WERI-Rb-1 (cell line): ENCODE data around the gene SGIP1.
"Not testable (repeated sequence)": the region's sequence is repeated elsewhere in the genome, so short reads cannot be mapped to it uniquely, and the experiment has no call there.

Experiments used
- DNase-seq: peaks from one replicate; pipeline ENCODE4 v3.0.0-alpha.2; 2020
- H3K27ac ChIP-seq: fragments of 250-450 bp; sonication (Bioruptor Pico); 2 replicates; pipeline ENCODE4 v1.5.1; 2020; ENCODE audit warnings: mild to moderate bottlenecking, moderate library complexity
- H3K27me3 ChIP-seq: fragments of 250-450 bp; sonication (Bioruptor Pico); 2 replicates; pipeline ENCODE4 v1.5.1; 2021; ENCODE audit warnings: mild to moderate bottlenecking, low read depth, moderate library complexity; ENCODE audit not compliant: insufficient read depth, severe bottlenecking
- H3K36me3 ChIP-seq: fragments of 250-450 bp; sonication (Bioruptor Pico); 2 replicates; pipeline ENCODE4 v1.5.1; 2020; ENCODE audit warnings: mild to moderate bottlenecking, moderate library complexity
- H3K4me3 ChIP-seq: 2 replicates; pipeline ENCODE4 v1.5.1; 2011; ENCODE audit warnings: low read depth, mild to moderate bottlenecking, control low read depth, low read length
- H3K9me3 ChIP-seq: fragments of 250-450 bp; sonication (Bioruptor Pico); 2 replicates; pipeline ENCODE4 v1.5.1; 2021; ENCODE audit warnings: mild to moderate bottlenecking, moderate library complexity; ENCODE audit not compliant: severe bottlenecking
- CTCF ChIP-seq: IDR thresholded peaks from 2 replicates; pipeline ENCODE4 v1.5.1; 2011; ENCODE audit warnings: low read depth, mild to moderate bottlenecking, control low read depth, inconsistent platforms, low read length

Gene SGIP1

GRCh38 chr1:66733348-66734017, 199.5 kb downstream of the SGIP1 start:
- no peaks in the 10 kb centered on the region for H3K36me3 ChIP-seq
- DNase-seq: no peak
- H3K4me3 ChIP-seq: no peak overlapping the region
- no peak for TF ChIP-seq CTCF
- no peaks in the 10 kb centered on the region for H3K9me3 ChIP-seq
- H3K27ac ChIP-seq: no peak overlapping the region
- no peaks in the 10 kb centered on the region for H3K27me3 ChIP-seq

- not testable (repeated sequence) for DNase-seq, H3K27me3 ChIP-seq, H3K9me3 ChIP-seq, H3K4me3 ChIP-seq, H3K36me3 ChIP-seq, H3K27ac ChIP-seq
Observed at GRCh38 chr1:66734531-66734930, 200.6 kb downstream of the SGIP1 start.

GRCh38 chr1:66737836-66738235, 203.9 kb downstream of the SGIP1 start:
- Histone ChIP-seq H3K36me3 (no peaks in the 10 kb centered on the region), H3K27me3 (no peaks in the 10 kb centered on the region), H3K4me3 (no peak overlapping the region), H3K27ac (no peak overlapping the region), H3K9me3 (no peaks in the 10 kb centered on the region)
- no peak for TF ChIP-seq CTCF
- DNase-seq: no peak

GRCh38 chr1:66739401-66740157, 205.6 kb downstream of the SGIP1 start:
- no peaks in the 10 kb centered on the region for H3K27me3 ChIP-seq
- no peak overlapping the region for H3K4me3 ChIP-seq
- no peak for DNase-seq
- H3K36me3 ChIP-seq: no peaks in the 10 kb centered on the region
- TF ChIP-seq CTCF: no peak
- H3K9me3 ChIP-seq: no peaks in the 10 kb centered on the region
- H3K27ac ChIP-seq: no peak overlapping the region

GRCh38 chr1:66745451-66745850, 211.5 kb downstream of the SGIP1 start:
- DNase-seq: no peak
- TF ChIP-seq CTCF: no peak
- no peaks in the 10 kb centered on the region for H3K36me3 ChIP-seq
- no peaks in the 10 kb centered on the region for H3K27me3 ChIP-seq
- H3K27ac ChIP-seq: no peak overlapping the region
- H3K4me3 ChIP-seq: no peak overlapping the region
- H3K9me3 ChIP-seq: no peaks in the 10 kb centered on the region

GRCh38 chr1:66747501-66747900, 213.5 kb downstream of the SGIP1 start:
- no peaks in the 10 kb centered on the region for H3K36me3 ChIP-seq
- H3K9me3 ChIP-seq: no peaks in the 10 kb centered on the region
- DNase-seq: no peak
- H3K27ac ChIP-seq: no peak overlapping the region
- no peak for TF ChIP-seq CTCF
- no peaks in the 10 kb centered on the region for H3K27me3 ChIP-seq
- H3K4me3 ChIP-seq: no peak overlapping the region
